Tibial nerve (tissue), 3 donors: ENCODE measurements around the gene AIG1.

ENCODE experiments used
- CTCF ChIP-seq, 5 experiments: fragments of 200-600 bp in 3 of 5; fragments of 450-650 bp in 2 of 5; sonication (generic) in 3 of 5; IDR thresholded peaks; one replicate each; pipeline ENCODE4 v1.5.1; 2016 to 2019; ENCODE audit warnings: antibody characterized with exemption in 5 of 5, mild to moderate bottlenecking in 3 of 5, moderate library complexity in 2 of 5
- POLR2A ChIP-seq, 2 donors: fragments of 450-650 bp; IDR thresholded peaks; one replicate each; pipeline ENCODE4 v1.6.1; 2017; ENCODE audit warnings: antibody characterized with exemption in 2 of 2, mild to moderate bottlenecking in 2 of 2, moderate library complexity in 2 of 2

GRCh38 chr6:143060354-143060805 lies 309 bp upstream of the AIG1 start:
- TF ChIP-seq CTCF (IDR thresholded peaks at IDR 0.05), result peak in 1 of 5 experiments; percentile 40
- peak in 1 of 2 donors; percentile 60 for TF ChIP-seq POLR2A (IDR thresholded peaks at IDR 0.05)
